Lower leg skin (tissue), 4 donors: ENCODE measurements around the gene WIPF3. TPM values are rescaled to one million over a fixed set of nuclear protein-coding genes. Genes with fewer than 3 reads are reported as not detected.

ENCODE experiments used
- DNase-seq, 2 donors: peaks; one replicate each; pipeline ENCODE4 v3.0.0-alpha.2; 2019; ENCODE audit warnings: low spot score in 2 of 2
- H3K4me3 ChIP-seq: fragments of 200-600 bp; sonication (generic); 2 replicates; pipeline ENCODE4 v1.5.1; 2017; ENCODE audit warnings: mild to moderate bottlenecking, low read depth; ENCODE audit not compliant: poor library complexity, severe bottlenecking
- CTCF ChIP-seq, 3 donors: fragments of 450-650 bp; IDR thresholded peaks; one replicate each; pipeline ENCODE4 v1.5.1; 2016; ENCODE audit warnings: antibody characterized with exemption in 3 of 3, mild to moderate bottlenecking in 3 of 3, moderate library complexity in 2 of 3
- POLR2A ChIP-seq, 2 donors: fragments of 450-650 bp; IDR thresholded peaks; one replicate each; pipeline ENCODE4 v1.6.1; 2016 to 2017; ENCODE audit warnings: antibody characterized with exemption in 2 of 2, mild to moderate bottlenecking in 1 of 2, moderate library complexity in 1 of 2
- WGBS, 2 donors: methylation state at CpG; one replicate each; pipeline ENCODE4 v1.1.5; 2018; 5-methylcytosine and 5-hydroxymethylcytosine counted together
- intact Hi-C: fragments of 100-400 bp; cut with DNase I; formaldehyde crosslinking; loops from one replicate; pipeline ENCODE4 v1.15.0; 2023; ENCODE audit warnings: low total_unique reads
- total RNA-seq, 4 donors: library from RNA; depleted of rRNA; stranded (reverse); fragments of >200 nt; gene quantifications; one replicate each; pipeline ENCODE4 v1.1.0, GENCODE V29; 2016

The WIPF3 gene
- total RNA-seq, 4 donors from 2014 or later: 0.23 to 1.2 (median 0.82) TPM

GRCh38 chr7:29835718-29836117 lies 29.4 kb downstream of the WIPF3 start:
- peak in 1 of 2 donors; percentile 25 for DNase-seq
- no peak overlapping the region for H3K4me3 ChIP-seq
- WGBS, 2 donors: 86 to 89% methylated on average over 11 to 12 of the region's 12 CpGs

GRCh38 chr7:29839302-29839701 lies 33.0 kb downstream of the WIPF3 start:
- intact Hi-C loops: no loop called here
- peak; percentile 37 to 90 for DNase-seq
- no peak overlapping the region for H3K4me3 ChIP-seq
- 40 to 56% methylated on average over 7 of the region's 7 CpGs for WGBS, 2 donors
- TF ChIP-seq POLR2A (IDR thresholded peaks at IDR 0.05): no peak
- TF ChIP-seq CTCF (IDR thresholded peaks at IDR 0.05): no peak

More at GRCh38 chr7:29835718-29836117, 29.4 kb downstream of the WIPF3 start:
- TF ChIP-seq CTCF (IDR thresholded peaks at IDR 0.05) (no peak), POLR2A (IDR thresholded peaks at IDR 0.05) (no peak)
- intact Hi-C loops: no loop called here

GRCh38 chr7:29839921-29840320 lies 33.6 kb downstream of the WIPF3 start:
- TF ChIP-seq CTCF (IDR thresholded peaks at IDR 0.05): no peak
- intact Hi-C loops: no loop called here
- peak in 1 of 2 donors; percentile 32 for DNase-seq
- H3K4me3 ChIP-seq: no peak overlapping the region
- WGBS, 2 donors: 90 to 91% methylated on average over 3 of the region's 3 CpGs

GRCh38 chr7:29840701-29841100 lies 34.4 kb downstream of the WIPF3 start:
- no peak for DNase-seq
- no peak for TF ChIP-seq CTCF (IDR thresholded peaks at IDR 0.05)
- TF ChIP-seq POLR2A (IDR thresholded peaks at IDR 0.05): no peak
- 76 to 85% methylated on average over 6 of the region's 6 CpGs for WGBS, 2 donors
- intact Hi-C loops: no loop called here
- no peak overlapping the region for H3K4me3 ChIP-seq

- TF ChIP-seq POLR2A (IDR thresholded peaks at IDR 0.05): no peak
- TF ChIP-seq CTCF (IDR thresholded peaks at IDR 0.05): no peak
- no peak overlapping the region for H3K4me3 ChIP-seq
- peak in 1 of 2 donors; percentile 25 for DNase-seq
- intact Hi-C loops: no loop called here
- WGBS, 2 donors: 82 to 93% methylated on average over 11 of the region's 11 CpGs
Observed at GRCh38 chr7:29841926-29842701, 35.8 kb downstream of the WIPF3 start.
